Ovary (tissue), 3 donors: Measurements from ENCODE around the gene MAMLD1.

Experiments
- EP300 ChIP-seq: sonication (generic); formaldehyde crosslinking; IDR thresholded peaks from one replicate; pipeline ENCODE4 v1.6.1; 2017; ENCODE audit warnings: antibody characterized with exemption
- POLR2A ChIP-seq: fragments of 450-650 bp; IDR thresholded peaks from one replicate; pipeline ENCODE4 v1.6.1; 2017; ENCODE audit warnings: antibody characterized with exemption, mild to moderate bottlenecking, moderate library complexity
- TF ChIP-seq, protein P1 (sequence below), 3 donors: fragments of 450-650 bp in 2 of 3; fragments of 200-600 bp in 1 of 3; IDR thresholded peaks; one replicate each; pipeline versions ENCODE4 v1.5.1 to v1.8.0; 2016 to 2022; ENCODE audit warnings: antibody characterized with exemption in 3 of 3, mild to moderate bottlenecking in 1 of 3
- donor health status: DM: no; HTN: no; CAD: no.

DNA sequence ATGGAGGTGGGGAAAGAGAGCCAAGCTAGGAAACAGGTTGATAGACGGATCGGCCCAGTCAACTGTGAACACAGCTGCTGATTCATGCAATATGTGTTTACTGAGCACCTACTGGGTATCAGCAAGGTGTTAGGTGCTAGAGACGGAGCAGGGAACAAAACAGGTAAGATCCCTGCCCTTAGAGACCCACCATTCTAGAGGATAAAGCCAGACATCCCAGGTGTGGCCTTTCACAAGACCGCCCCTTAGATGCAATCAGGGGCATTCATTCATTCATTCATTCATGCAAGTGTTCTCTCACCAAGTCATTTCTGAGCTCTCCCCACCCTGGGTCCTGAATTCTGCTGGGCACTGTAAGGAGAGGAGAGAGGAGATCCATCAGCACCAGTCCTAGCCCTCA, 185.1 kb downstream of the MAMLD1 start:
- TF ChIP-seq, protein P1, sequence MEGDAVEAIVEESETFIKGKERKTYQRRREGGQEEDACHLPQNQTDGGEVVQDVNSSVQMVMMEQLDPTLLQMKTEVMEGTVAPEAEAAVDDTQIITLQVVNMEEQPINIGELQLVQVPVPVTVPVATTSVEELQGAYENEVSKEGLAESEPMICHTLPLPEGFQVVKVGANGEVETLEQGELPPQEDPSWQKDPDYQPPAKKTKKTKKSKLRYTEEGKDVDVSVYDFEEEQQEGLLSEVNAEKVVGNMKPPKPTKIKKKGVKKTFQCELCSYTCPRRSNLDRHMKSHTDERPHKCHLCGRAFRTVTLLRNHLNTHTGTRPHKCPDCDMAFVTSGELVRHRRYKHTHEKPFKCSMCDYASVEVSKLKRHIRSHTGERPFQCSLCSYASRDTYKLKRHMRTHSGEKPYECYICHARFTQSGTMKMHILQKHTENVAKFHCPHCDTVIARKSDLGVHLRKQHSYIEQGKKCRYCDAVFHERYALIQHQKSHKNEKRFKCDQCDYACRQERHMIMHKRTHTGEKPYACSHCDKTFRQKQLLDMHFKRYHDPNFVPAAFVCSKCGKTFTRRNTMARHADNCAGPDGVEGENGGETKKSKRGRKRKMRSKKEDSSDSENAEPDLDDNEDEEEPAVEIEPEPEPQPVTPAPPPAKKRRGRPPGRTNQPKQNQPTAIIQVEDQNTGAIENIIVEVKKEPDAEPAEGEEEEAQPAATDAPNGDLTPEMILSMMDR (IDR thresholded peaks at IDR 0.05), result no peak
- no peak for TF ChIP-seq POLR2A
- TF ChIP-seq EP300, result no peak
